HG03342 (cell line): ENCODE data around the gene PGR.

Experiments
- ATAC-seq: cut with Tn5 transposase; IDR thresholded peaks from one replicate; pipeline ENCODE4 v1.9.1; 2021; ENCODE audit warnings: mild to moderate bottlenecking, moderate library complexity; ENCODE audit not compliant: unreplicated experiment

The PGR gene

GRCh38 chr11:101129203-101129943 is at the start of gene PGR:
Gene PGR (minus strand): TSS chr11:101129813. CDS start chr11:101129070, 743 bp downstream.
- ATAC-seq = no peak

GRCh38 chr11:101176381-101176780 is 46.8 kb upstream of the PGR start:
- no peak for ATAC-seq

- ATAC-seq = no peak
Observed at GRCh38 chr11:101169944-101170343, 40.3 kb upstream of the PGR start.

GRCh38 chr11:101166038-101166437 is 36.4 kb upstream of the PGR start:
- ATAC-seq = no peak

GRCh38 chr11:101158119-101158518 is 28.5 kb upstream of the PGR start:
- no peak for ATAC-seq

GRCh38 chr11:101138245-101138930 is 8.8 kb upstream of the PGR start:
- no peak for ATAC-seq

GRCh38 chr11:101133190-101133589 is 3.6 kb upstream of the PGR start:
- ATAC-seq = no peak

- no peak for ATAC-seq
Observed at GRCh38 chr11:101128571-101129202, 926 bp downstream of the PGR start.

GRCh38 chr11:101127699-101128570 is 1.7 kb downstream of the PGR start:
- no peak for ATAC-seq

- ATAC-seq = no peak
Observed at GRCh38 chr11:101127197-101127698, 2.4 kb downstream of the PGR start.

- ATAC-seq = no peak
Observed at GRCh38 chr11:101126551-101127196, 2.9 kb downstream of the PGR start.

- ATAC-seq = no peak
Observed at GRCh38 chr11:101115671-101116160, 13.9 kb downstream of the PGR start.

GRCh38 chr11:101113540-101113939 is 16.1 kb downstream of the PGR start:
- ATAC-seq = no peak

GRCh38 chr11:101104716-101105115 is 24.9 kb downstream of the PGR start:
- ATAC-seq = no peak

GRCh38 chr11:101103433-101103832 is 26.2 kb downstream of the PGR start:
- ATAC-seq = no peak

GRCh38 chr11:101100601-101101000 is 29.0 kb downstream of the PGR start:
- no peak for ATAC-seq

GRCh38 chr11:101096036-101096704 is 33.4 kb downstream of the PGR start:
- no peak for ATAC-seq

- no peak for ATAC-seq
Observed at GRCh38 chr11:101091781-101092180, 37.8 kb downstream of the PGR start.

GRCh38 chr11:101090679-101091270 is 38.8 kb downstream of the PGR start:
- ATAC-seq = no peak
